ENCODE results near the gene LITAF.

The LITAF gene

DNA sequence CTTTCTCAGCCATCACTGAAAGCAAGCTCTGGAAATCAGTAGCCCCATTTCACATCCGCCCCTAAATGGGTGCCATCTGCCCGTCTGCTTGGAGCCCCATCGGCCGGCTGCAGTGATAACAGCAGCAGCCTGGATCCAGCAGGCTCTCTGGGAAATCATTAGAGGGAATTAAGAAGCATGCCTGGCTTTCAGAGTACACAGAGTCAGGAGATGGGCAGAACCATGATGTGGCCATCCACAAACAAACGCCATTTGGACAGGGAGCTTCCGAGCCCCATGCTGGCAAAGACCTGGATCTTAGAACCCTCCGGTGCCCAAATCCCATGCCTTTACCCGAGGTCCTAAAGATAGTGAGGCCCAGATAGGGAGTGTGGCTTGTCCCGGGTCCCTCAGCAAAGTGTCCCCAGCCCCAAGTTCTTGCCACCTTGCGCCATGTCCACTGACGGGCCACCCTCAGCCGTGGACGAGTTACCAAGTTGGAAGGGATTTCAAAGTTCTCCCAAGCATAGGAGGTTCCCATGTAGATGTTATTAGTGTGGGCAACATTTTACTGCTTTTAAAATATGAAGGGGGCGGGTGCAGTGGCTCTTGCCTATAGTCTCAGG, 1.0 kb upstream of the LITAF start:
- TF ChIP-seq, protein P1, sequence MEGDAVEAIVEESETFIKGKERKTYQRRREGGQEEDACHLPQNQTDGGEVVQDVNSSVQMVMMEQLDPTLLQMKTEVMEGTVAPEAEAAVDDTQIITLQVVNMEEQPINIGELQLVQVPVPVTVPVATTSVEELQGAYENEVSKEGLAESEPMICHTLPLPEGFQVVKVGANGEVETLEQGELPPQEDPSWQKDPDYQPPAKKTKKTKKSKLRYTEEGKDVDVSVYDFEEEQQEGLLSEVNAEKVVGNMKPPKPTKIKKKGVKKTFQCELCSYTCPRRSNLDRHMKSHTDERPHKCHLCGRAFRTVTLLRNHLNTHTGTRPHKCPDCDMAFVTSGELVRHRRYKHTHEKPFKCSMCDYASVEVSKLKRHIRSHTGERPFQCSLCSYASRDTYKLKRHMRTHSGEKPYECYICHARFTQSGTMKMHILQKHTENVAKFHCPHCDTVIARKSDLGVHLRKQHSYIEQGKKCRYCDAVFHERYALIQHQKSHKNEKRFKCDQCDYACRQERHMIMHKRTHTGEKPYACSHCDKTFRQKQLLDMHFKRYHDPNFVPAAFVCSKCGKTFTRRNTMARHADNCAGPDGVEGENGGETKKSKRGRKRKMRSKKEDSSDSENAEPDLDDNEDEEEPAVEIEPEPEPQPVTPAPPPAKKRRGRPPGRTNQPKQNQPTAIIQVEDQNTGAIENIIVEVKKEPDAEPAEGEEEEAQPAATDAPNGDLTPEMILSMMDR (IDR thresholded peaks at IDR 0.05; ENCODE audit: low read depth, low read length), result no peak
- no peak for DNase-seq (ENCODE audit: extremely low read depth, low read depth)

DNA sequence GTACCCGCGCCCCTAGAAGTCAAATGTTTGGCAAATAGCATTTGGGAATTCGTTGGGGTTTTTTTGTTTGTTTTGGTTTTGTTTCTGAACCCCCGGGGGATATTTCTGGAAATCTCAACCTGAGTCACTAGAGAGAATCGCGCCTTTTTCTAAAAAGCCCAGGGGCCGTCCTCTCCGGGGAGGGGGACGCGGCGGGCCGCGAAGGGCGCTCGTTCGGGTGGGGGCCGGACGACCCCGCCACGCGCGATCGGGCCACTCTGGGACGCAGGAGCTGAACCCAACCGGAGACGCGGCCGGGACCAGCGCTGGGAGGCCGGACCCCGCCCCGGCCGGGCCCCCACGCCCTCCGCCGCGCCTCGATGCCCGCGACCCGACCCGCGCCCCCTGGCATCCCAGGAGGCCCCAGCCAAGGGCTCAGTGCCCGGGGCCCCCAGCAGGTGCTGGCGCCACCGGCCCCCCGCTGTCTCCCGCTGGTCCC, 302 bp downstream of the LITAF start:
- no peak for DNase-seq (ENCODE audit: extremely low read depth, low read depth)
- TF ChIP-seq, protein P1 (IDR thresholded peaks at IDR 0.05; ENCODE audit: low read depth, low read length), result no peak

DNA sequence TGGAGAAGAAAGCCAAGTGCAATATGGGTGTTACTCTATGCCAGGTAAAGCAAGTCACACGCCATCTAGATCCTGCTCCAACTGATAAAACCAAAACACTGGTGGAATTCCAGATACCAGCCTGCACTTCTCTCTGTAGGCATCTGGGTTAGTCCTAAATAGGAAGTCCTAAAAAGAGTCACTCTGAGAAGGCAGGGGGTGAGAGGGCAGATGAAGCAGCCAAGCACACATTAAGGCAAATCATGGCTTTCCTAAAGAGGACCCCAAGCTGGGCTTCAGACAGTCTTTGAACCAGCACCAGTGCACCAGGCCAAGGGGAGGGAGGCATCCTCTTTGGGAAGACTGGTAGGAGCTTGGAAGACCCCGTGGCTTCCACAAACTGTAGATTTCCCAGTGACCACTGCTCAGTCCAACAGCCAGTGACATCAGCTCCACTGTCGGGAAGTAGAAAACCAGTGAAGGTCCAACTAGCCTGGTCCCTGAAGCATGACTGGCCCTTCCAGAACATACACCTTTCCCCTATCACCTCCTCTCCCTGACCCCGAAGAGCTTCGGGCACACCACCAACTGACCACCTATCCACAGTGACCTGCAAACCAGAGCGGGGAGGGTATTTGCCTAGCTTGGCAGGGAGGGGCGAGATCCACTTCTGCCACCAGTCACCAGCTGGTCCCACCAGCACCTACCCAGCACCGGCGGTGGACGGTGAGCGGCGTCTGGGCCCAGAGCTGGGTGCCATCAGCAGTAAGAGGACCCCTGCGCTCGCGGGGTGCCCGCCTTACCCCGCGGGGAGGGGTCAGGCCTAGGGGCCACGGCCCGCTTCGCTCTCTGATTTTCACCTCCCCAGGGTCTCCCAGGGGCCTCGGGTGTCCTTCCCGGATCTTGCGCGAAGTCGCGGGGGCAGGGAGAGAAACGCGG, 1.0 kb downstream of the LITAF start:
- no peak for DNase-seq (ENCODE audit: extremely low read depth, low read depth)
- TF ChIP-seq, protein P1 (IDR thresholded peaks at IDR 0.05; ENCODE audit: low read depth, low read length), result no peak

DNA sequence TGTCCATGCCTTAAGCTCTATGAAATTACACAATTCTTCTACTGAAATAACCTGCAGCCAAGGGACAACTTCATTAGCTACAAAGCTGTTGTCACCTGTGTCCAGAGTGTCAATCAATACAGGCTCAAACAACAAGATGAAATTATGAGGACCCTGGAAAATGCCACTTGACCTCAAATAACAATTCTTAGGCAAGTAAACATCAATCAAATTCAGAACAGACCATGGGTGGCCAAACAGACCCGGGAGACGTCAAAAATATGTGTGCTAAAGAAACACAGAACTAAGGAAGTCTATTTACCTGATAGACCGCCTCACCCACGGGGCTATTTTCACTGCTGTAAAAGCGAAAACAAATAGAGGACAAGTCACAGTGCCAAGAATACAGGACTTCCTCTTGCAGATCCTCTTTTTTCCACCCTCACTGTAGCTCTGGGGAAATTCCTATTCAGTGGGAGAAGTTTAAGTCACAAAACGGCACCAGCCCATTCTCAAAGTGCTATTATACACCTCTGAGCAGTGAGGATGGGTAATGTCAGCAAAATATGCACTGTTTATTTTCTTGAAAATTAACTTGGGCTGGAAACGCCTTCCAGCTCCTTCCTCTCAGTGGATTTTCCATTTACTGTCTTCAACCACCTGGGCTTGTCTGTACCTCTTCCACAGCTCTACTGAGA, 2.7 kb downstream of the LITAF start:
- DNase-seq (ENCODE audit: extremely low read depth, low read depth), result no peak
- TF ChIP-seq, protein P1 (IDR thresholded peaks at IDR 0.05; ENCODE audit: low read depth, low read length), result no peak

DNA sequence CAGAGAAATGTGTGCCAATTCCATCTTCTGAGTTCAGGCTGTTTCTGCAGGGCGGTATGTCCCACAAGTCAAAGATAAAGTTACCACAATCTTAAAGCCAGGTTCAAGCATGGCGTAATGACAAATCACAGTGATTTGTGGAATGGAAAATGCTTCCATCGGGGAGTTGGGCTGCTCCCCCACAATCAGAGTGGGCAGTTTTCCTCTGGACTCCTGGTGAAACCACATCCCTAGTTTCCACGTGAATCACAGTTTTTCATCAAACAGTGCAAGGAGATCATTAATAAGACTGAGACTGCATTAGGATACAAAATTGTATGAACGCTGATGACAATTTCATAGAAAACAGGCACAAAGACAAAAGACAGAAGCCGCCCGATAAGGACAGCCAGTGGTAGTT, 3.6 kb downstream of the LITAF start:
- DNase-seq (ENCODE audit: extremely low read depth, low read depth), result peak; percentile 18
- TF ChIP-seq, protein P1 (IDR thresholded peaks at IDR 0.05; ENCODE audit: low read depth, low read length), result no peak

DNA sequence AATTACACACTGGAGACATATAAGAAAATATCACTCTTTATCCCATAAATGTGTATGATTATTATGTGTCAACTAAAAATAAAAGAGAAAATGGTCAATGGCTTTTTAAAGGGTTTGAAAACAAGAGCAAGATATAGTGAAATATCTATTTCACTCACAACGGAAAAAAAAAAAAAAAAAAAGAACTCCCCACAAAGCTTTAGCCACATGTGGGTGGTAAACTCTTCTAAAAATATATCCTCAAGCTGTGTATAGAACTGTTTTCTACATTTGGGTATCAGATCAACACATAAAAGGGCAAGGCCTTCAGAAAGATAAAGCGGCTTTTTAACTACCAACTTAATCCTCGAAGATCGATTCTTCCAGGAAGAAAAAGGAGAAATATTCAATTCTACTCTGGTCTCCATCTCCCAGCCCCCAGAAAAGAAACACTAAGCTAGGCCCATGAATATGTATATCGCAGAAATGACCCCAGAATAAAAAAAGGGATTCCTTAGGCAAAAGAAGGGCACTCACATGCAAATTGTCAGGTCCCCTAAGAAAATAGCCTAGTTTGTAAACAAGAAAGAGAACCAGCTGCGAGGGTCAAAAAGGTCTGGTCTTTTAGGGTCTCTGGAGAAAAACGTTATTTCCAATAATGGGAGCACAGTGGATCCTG, 4.4 kb downstream of the LITAF start:
- no peak for DNase-seq (ENCODE audit: extremely low read depth, low read depth)
- TF ChIP-seq, protein P1 (IDR thresholded peaks at IDR 0.05; ENCODE audit: low read depth, low read length), result no peak

All from AG09319 (cell line).